ENCODE results near the gene SLC9A9.

SLC9A9 gene

GRCh38 chr3:143495527-143495926, 352.7 kb downstream of the SLC9A9 start:
- CTCF ChIA-PET = no interaction called here
- Histone ChIP-seq H3K27ac (ENCODE audit: insufficient read depth in 1 of 2, low read depth in 1 of 2, low read length in 2 of 2, poor library complexity in 1 of 2, severe bottlenecking in 2 of 2) (no peak overlapping the region), H3K27me3 (replicated peaks in 2 of 5; ENCODE audit: control insufficient read depth in 4 of 5, insufficient read depth in 5 of 5, low read length in 4 of 5) (no peaks in the 10 kb centered on the region), H3K4me3 (ENCODE audit: control insufficient read depth in 1 of 7, extremely low read depth in 1 of 7, insufficient read depth in 4 of 7, low read depth in 2 of 7, low read length in 6 of 7) (no peak overlapping the region), H3K9me3 (ENCODE audit: control extremely low read depth in 1 of 5, control insufficient read depth in 4 of 5, insufficient read depth in 2 of 5, low read depth in 1 of 5, low read length in 4 of 5) (peaks cover 0 to 3% (median 0%) of the 10 kb centered on the region in 5 experiments), H3K36me3 (ENCODE audit: control insufficient read depth in 4 of 4, insufficient read depth in 4 of 4, low read length in 3 of 4) (no peaks in the 10 kb centered on the region), H3K4me1 (ENCODE audit: control extremely low read depth in 1 of 4, control insufficient read depth in 4 of 4, insufficient read depth in 4 of 4, low read length in 3 of 4) (no peaks in the 10 kb centered on the region)
- no CpG with 5 or more reads among the region's 2 CpGs for WGBS (ENCODE audit: insufficient coverage)
- DNase-seq = no peak
- POLR2A ChIA-PET = no interaction called here

- DNase-seq = no peak
- CTCF ChIA-PET = interaction anchor here (1.1 kb wide), 1 partner anchor 9 kb away, joined by 3 read pairs; no protein-coding TSS in a partner anchor
- POLR2A ChIA-PET = no interaction called here
Observed at GRCh38 chr3:143486611-143487010, 361.7 kb downstream of the SLC9A9 start.

GRCh38 chr3:143484846-143485512, 363.3 kb downstream of the SLC9A9 start:
- Histone ChIP-seq H3K36me3 (ENCODE audit: control insufficient read depth in 4 of 4, insufficient read depth in 4 of 4, low read length in 3 of 4) (no peaks in the 10 kb centered on the region), H3K27me3 (replicated peaks in 2 of 5; ENCODE audit: control insufficient read depth in 4 of 5, insufficient read depth in 5 of 5, low read length in 4 of 5) (no peaks in the 10 kb centered on the region), H3K27ac (ENCODE audit: insufficient read depth in 1 of 2, low read depth in 1 of 2, low read length in 2 of 2, poor library complexity in 1 of 2, severe bottlenecking in 2 of 2) (no peak overlapping the region), H3K4me1 (ENCODE audit: control extremely low read depth in 1 of 4, control insufficient read depth in 4 of 4, insufficient read depth in 4 of 4, low read length in 3 of 4) (peaks cover 0 to 5% (median 0%) of the 10 kb centered on the region in 4 experiments), H3K4me3 (ENCODE audit: control insufficient read depth in 1 of 7, extremely low read depth in 1 of 7, insufficient read depth in 4 of 7, low read depth in 2 of 7, low read length in 6 of 7) (no peak overlapping the region), H3K9me3 (ENCODE audit: control extremely low read depth in 1 of 5, control insufficient read depth in 4 of 5, insufficient read depth in 2 of 5, low read depth in 1 of 5, low read length in 4 of 5) (peaks cover 0 to 1% (median 0%) of the 10 kb centered on the region in 5 experiments)
- DNase-seq = no peak
- ChIA-PET POLR2A (no interaction called here), CTCF (no interaction called here)
- 92% methylated on average over 2 of the region's 4 CpGs for WGBS (ENCODE audit: insufficient coverage)

More at GRCh38 chr3:143486611-143487010, 361.7 kb downstream of the SLC9A9 start:
- Histone ChIP-seq H3K27me3 (replicated peaks in 2 of 5; ENCODE audit: control insufficient read depth in 4 of 5, insufficient read depth in 5 of 5, low read length in 4 of 5) (no peaks in the 10 kb centered on the region), H3K4me1 (ENCODE audit: control extremely low read depth in 1 of 4, control insufficient read depth in 4 of 4, insufficient read depth in 4 of 4, low read length in 3 of 4) (peaks cover 0 to 5% (median 0%) of the 10 kb centered on the region in 4 experiments), H3K27ac (ENCODE audit: insufficient read depth in 1 of 2, low read depth in 1 of 2, low read length in 2 of 2, poor library complexity in 1 of 2, severe bottlenecking in 2 of 2) (no peak overlapping the region), H3K4me3 (ENCODE audit: control insufficient read depth in 1 of 7, extremely low read depth in 1 of 7, insufficient read depth in 4 of 7, low read depth in 2 of 7, low read length in 6 of 7) (no peak overlapping the region), H3K9me3 (ENCODE audit: control extremely low read depth in 1 of 5, control insufficient read depth in 4 of 5, insufficient read depth in 2 of 5, low read depth in 1 of 5, low read length in 4 of 5) (peaks cover 0 to 1% (median 0%) of the 10 kb centered on the region in 5 experiments), H3K36me3 (ENCODE audit: control insufficient read depth in 4 of 4, insufficient read depth in 4 of 4, low read length in 3 of 4) (no peaks in the 10 kb centered on the region)

GRCh38 chr3:143483214-143483613, 365.1 kb downstream of the SLC9A9 start:
- no peak overlapping the region for H3K4me3 ChIP-seq (ENCODE audit: control insufficient read depth in 1 of 7, extremely low read depth in 1 of 7, insufficient read depth in 4 of 7, low read depth in 2 of 7, low read length in 6 of 7)
- H3K27ac ChIP-seq (ENCODE audit: insufficient read depth in 1 of 2, low read depth in 1 of 2, low read length in 2 of 2, poor library complexity in 1 of 2, severe bottlenecking in 2 of 2) = no peak overlapping the region
- H3K36me3 ChIP-seq (ENCODE audit: control insufficient read depth in 4 of 4, insufficient read depth in 4 of 4, low read length in 3 of 4) = no peaks in the 10 kb centered on the region
- CTCF ChIA-PET = interaction anchor here (0.8 kb wide), 1 partner anchor 22 kb away, joined by 4 read pairs; no protein-coding TSS in a partner anchor
- H3K9me3 ChIP-seq (ENCODE audit: control extremely low read depth in 1 of 5, control insufficient read depth in 4 of 5, insufficient read depth in 2 of 5, low read depth in 1 of 5, low read length in 4 of 5) = peaks cover 0 to 1% (median 0%) of the 10 kb centered on the region in 5 experiments
- H3K27me3 ChIP-seq (replicated peaks in 2 of 5; ENCODE audit: control insufficient read depth in 4 of 5, insufficient read depth in 5 of 5, low read length in 4 of 5) = no peaks in the 10 kb centered on the region
- DNase-seq = no peak
- H3K4me1 ChIP-seq (ENCODE audit: control extremely low read depth in 1 of 4, control insufficient read depth in 4 of 4, insufficient read depth in 4 of 4, low read length in 3 of 4) = peaks cover 0 to 5% (median 2%) of the 10 kb centered on the region in 4 experiments
- POLR2A ChIA-PET = no interaction called here

GRCh38 chr3:143482106-143483088, 365.9 kb downstream of the SLC9A9 start:
- POLR2A ChIA-PET = no interaction called here
- no peak for DNase-seq
- Histone ChIP-seq H3K36me3 (ENCODE audit: control insufficient read depth in 4 of 4, insufficient read depth in 4 of 4, low read length in 3 of 4) (no peaks in the 10 kb centered on the region), H3K27ac (ENCODE audit: insufficient read depth in 1 of 2, low read depth in 1 of 2, low read length in 2 of 2, poor library complexity in 1 of 2, severe bottlenecking in 2 of 2) (no peak overlapping the region), H3K27me3 (replicated peaks in 2 of 5; ENCODE audit: control insufficient read depth in 4 of 5, insufficient read depth in 5 of 5, low read length in 4 of 5) (no peaks in the 10 kb centered on the region), H3K9me3 (ENCODE audit: control extremely low read depth in 1 of 5, control insufficient read depth in 4 of 5, insufficient read depth in 2 of 5, low read depth in 1 of 5, low read length in 4 of 5) (peaks cover 0 to 1% (median 0%) of the 10 kb centered on the region in 5 experiments), H3K4me1 (ENCODE audit: control extremely low read depth in 1 of 4, control insufficient read depth in 4 of 4, insufficient read depth in 4 of 4, low read length in 3 of 4) (peaks cover 0 to 9% (median 4%) of the 10 kb centered on the region in 4 experiments), H3K4me3 (ENCODE audit: control insufficient read depth in 1 of 7, extremely low read depth in 1 of 7, insufficient read depth in 4 of 7, low read depth in 2 of 7, low read length in 6 of 7) (no peak overlapping the region)
- 93% methylated on average over 5 of the region's 8 CpGs for WGBS (ENCODE audit: insufficient coverage)
- CTCF ChIA-PET = interaction anchor here (0.8 to 1.9 kb wide), 3 partner anchors 10 to 33 kb away, joined by 3 to 4 read pairs (median 4); no protein-coding TSS in a partner anchor

GRCh38 chr3:143480344-143480743, 367.9 kb downstream of the SLC9A9 start:
- Histone ChIP-seq H3K27me3 (replicated peaks in 2 of 5; ENCODE audit: control insufficient read depth in 4 of 5, insufficient read depth in 5 of 5, low read length in 4 of 5) (no peaks in the 10 kb centered on the region), H3K36me3 (ENCODE audit: control insufficient read depth in 4 of 4, insufficient read depth in 4 of 4, low read length in 3 of 4) (no peaks in the 10 kb centered on the region), H3K9me3 (ENCODE audit: control extremely low read depth in 1 of 5, control insufficient read depth in 4 of 5, insufficient read depth in 2 of 5, low read depth in 1 of 5, low read length in 4 of 5) (no peaks in the 10 kb centered on the region), H3K4me1 (ENCODE audit: control extremely low read depth in 1 of 4, control insufficient read depth in 4 of 4, insufficient read depth in 4 of 4, low read length in 3 of 4) (peaks cover 0 to 9% (median 4%) of the 10 kb centered on the region in 4 experiments), H3K4me3 (ENCODE audit: control insufficient read depth in 1 of 7, extremely low read depth in 1 of 7, insufficient read depth in 4 of 7, low read depth in 2 of 7, low read length in 6 of 7) (no peak overlapping the region), H3K27ac (ENCODE audit: insufficient read depth in 1 of 2, low read depth in 1 of 2, low read length in 2 of 2, poor library complexity in 1 of 2, severe bottlenecking in 2 of 2) (no peak overlapping the region)
- DNase-seq = no peak
- ChIA-PET CTCF (interaction anchor here (0.9 kb wide), 1 partner anchor 18 kb away, joined by 3 read pairs; no protein-coding TSS in a partner anchor), POLR2A (no interaction called here)
- WGBS (ENCODE audit: insufficient coverage) = 61% methylated on average over 4 of the region's 5 CpGs

- no CpG with 5 or more reads among the region's 1 CpG for WGBS (ENCODE audit: insufficient coverage)
- ChIA-PET POLR2A (no interaction called here), CTCF (no interaction called here)
- Histone ChIP-seq H3K4me3 (ENCODE audit: control insufficient read depth in 1 of 7, extremely low read depth in 1 of 7, insufficient read depth in 4 of 7, low read depth in 2 of 7, low read length in 6 of 7) (no peak overlapping the region), H3K36me3 (ENCODE audit: control insufficient read depth in 4 of 4, insufficient read depth in 4 of 4, low read length in 3 of 4) (no peaks in the 10 kb centered on the region), H3K4me1 (ENCODE audit: control extremely low read depth in 1 of 4, control insufficient read depth in 4 of 4, insufficient read depth in 4 of 4, low read length in 3 of 4) (peaks cover 0 to 9% (median 4%) of the 10 kb centered on the region in 4 experiments), H3K27ac (ENCODE audit: insufficient read depth in 1 of 2, low read depth in 1 of 2, low read length in 2 of 2, poor library complexity in 1 of 2, severe bottlenecking in 2 of 2) (no peak overlapping the region), H3K27me3 (replicated peaks in 2 of 5; ENCODE audit: control insufficient read depth in 4 of 5, insufficient read depth in 5 of 5, low read length in 4 of 5) (no peaks in the 10 kb centered on the region), H3K9me3 (ENCODE audit: control extremely low read depth in 1 of 5, control insufficient read depth in 4 of 5, insufficient read depth in 2 of 5, low read depth in 1 of 5, low read length in 4 of 5) (no peaks in the 10 kb centered on the region)
- no peak for DNase-seq
Observed at GRCh38 chr3:143479727-143480126, 368.5 kb downstream of the SLC9A9 start.

Measured in common myeloid progenitor, CD34-positive (primary cell).